HEK293 (cell line): Measurements from ENCODE around the gene SRPK1.

Experiments used
- BCL11B ChIP-seq: fragments of 450-650 bp; formaldehyde crosslinking; IDR thresholded peaks from 2 replicates; pipeline ENCODE4 v1.5.1; 2016; ENCODE audit warnings: low read depth, missing biosample characterization, missing genetic modification characterization
- FEZF1 ChIP-seq: fragments of 450-650 bp; formaldehyde crosslinking; IDR thresholded peaks from 2 replicates; pipeline ENCODE4 v1.5.1; 2016; ENCODE audit warnings: missing biosample characterization, missing genetic modification characterization
- GLIS1 ChIP-seq: fragments of 450-650 bp; formaldehyde crosslinking; IDR thresholded peaks from 2 replicates; pipeline ENCODE4 v1.5.1; 2016; ENCODE audit warnings: missing biosample characterization, missing genetic modification characterization
- MEIS1 ChIP-seq: sonication (generic); formaldehyde crosslinking; IDR thresholded peaks from 2 replicates; pipeline ENCODE4 v1.8.1; 2022; ENCODE audit warnings: missing genetic modification reagents, mild to moderate bottlenecking, borderline replicate concordance
- OSR2 ChIP-seq: fragments of 450-650 bp; formaldehyde crosslinking; IDR thresholded peaks from 2 replicates; pipeline ENCODE4 v1.5.1; 2016; ENCODE audit warnings: missing biosample characterization, missing genetic modification characterization
- RBAK ChIP-seq: fragments of 450-650 bp; formaldehyde crosslinking; IDR thresholded peaks from 2 replicates; pipeline ENCODE4 v1.5.1; 2016; ENCODE audit warnings: missing biosample characterization, missing genetic modification characterization
- SCRT2 ChIP-seq: fragments of 450-650 bp; formaldehyde crosslinking; IDR thresholded peaks from 2 replicates; pipeline ENCODE4 v1.5.1; 2016; ENCODE audit warnings: missing biosample characterization, missing genetic modification characterization
- SETDB1 ChIP-seq: IDR thresholded peaks from one replicate; pipeline ENCODE4 v1.6.1; 2017; ENCODE audit warnings: mild to moderate bottlenecking, low read length, moderate library complexity, mixed read lengths; ENCODE audit not compliant: insufficient read length
- TCF7L2 ChIP-seq: IDR thresholded peaks from 2 replicates; pipeline ENCODE4 v1.6.1; 2011; ENCODE audit warnings: low read depth, mild to moderate bottlenecking, inconsistent platforms, low read length, moderate library complexity, borderline replicate concordance
- ZFP3 ChIP-seq: fragments of 450-650 bp; formaldehyde crosslinking; IDR thresholded peaks from 2 replicates; pipeline ENCODE4 v1.5.1; 2016; ENCODE audit warnings: low read depth, missing biosample characterization, missing genetic modification characterization
- ZFP41 ChIP-seq: fragments of 450-650 bp; formaldehyde crosslinking; IDR thresholded peaks from 2 replicates; pipeline ENCODE4 v1.5.1; 2016; ENCODE audit warnings: missing biosample characterization, missing genetic modification characterization, borderline replicate concordance
- ZNF2 ChIP-seq: fragments of 450-650 bp; formaldehyde crosslinking; IDR thresholded peaks from 2 replicates; pipeline ENCODE4 v1.5.1; 2016; ENCODE audit warnings: missing biosample characterization, missing genetic modification characterization
- ZNF354C ChIP-seq: fragments of 450-650 bp; formaldehyde crosslinking; IDR thresholded peaks from 2 replicates; pipeline ENCODE4 v1.5.1; 2016; ENCODE audit warnings: missing biosample characterization, missing genetic modification characterization, low read depth, borderline replicate concordance
- ZNF433 ChIP-seq: fragments of 450-650 bp; formaldehyde crosslinking; IDR thresholded peaks from 2 replicates; pipeline ENCODE4 v1.5.1; 2016; ENCODE audit warnings: missing biosample characterization, missing genetic modification characterization, low read depth
- ZNF530 ChIP-seq: fragments of 450-650 bp; formaldehyde crosslinking; IDR thresholded peaks from 2 replicates; pipeline ENCODE4 v1.5.1; 2016; ENCODE audit warnings: low read depth, missing biosample characterization, missing genetic modification characterization
- ZNF548 ChIP-seq: fragments of 450-650 bp; formaldehyde crosslinking; IDR thresholded peaks from 2 replicates; pipeline ENCODE4 v1.5.1; 2016; ENCODE audit warnings: missing biosample characterization, missing genetic modification characterization
- ZNF621 ChIP-seq: fragments of 450-650 bp; formaldehyde crosslinking; IDR thresholded peaks from 2 replicates; pipeline ENCODE4 v1.5.1; 2017; ENCODE audit warnings: missing biosample characterization, missing genetic modification characterization
- ZNF777 ChIP-seq: fragments of 450-650 bp; formaldehyde crosslinking; IDR thresholded peaks from 2 replicates; pipeline ENCODE4 v1.5.1; 2017; ENCODE audit warnings: missing biosample characterization, missing genetic modification characterization, borderline replicate concordance
- TF ChIP-seq, protein P1 (sequence below): fragments of 450-650 bp; formaldehyde crosslinking; IDR thresholded peaks from 2 replicates; pipeline ENCODE4 v1.5.1; 2016; ENCODE audit warnings: missing biosample characterization, missing genetic modification characterization, low read depth
- TF ChIP-seq, protein P2 (sequence below): IDR thresholded peaks from 2 replicates; pipeline ENCODE4 v1.6.1; 2011; ENCODE audit warnings: mild to moderate bottlenecking, low read depth, low read length, borderline replicate concordance
- TF ChIP-seq, protein P3 (sequence below): fragments of 450-650 bp; formaldehyde crosslinking; IDR thresholded peaks from 2 replicates; pipeline ENCODE4 v1.5.1; 2016; ENCODE audit warnings: missing biosample characterization, missing genetic modification characterization
- TF ChIP-seq, protein P4 (sequence below): fragments of 450-650 bp; formaldehyde crosslinking; conservative IDR thresholded peaks from 2 replicates; pipeline ENCODE4 v1.5.1; 2016; ENCODE audit warnings: low read depth, missing biosample characterization, missing genetic modification characterization
- TF ChIP-seq, protein P5 (sequence below): fragments of 450-650 bp; formaldehyde crosslinking; IDR thresholded peaks from 2 replicates; pipeline ENCODE4 v1.5.1; 2017; ENCODE audit warnings: missing biosample characterization, mild to moderate bottlenecking, missing genetic modification characterization, moderate library complexity
- TF ChIP-seq, protein P6 (sequence below): fragments of 450-650 bp; formaldehyde crosslinking; IDR thresholded peaks from 2 replicates; pipeline ENCODE4 v1.5.1; 2016; ENCODE audit warnings: missing biosample characterization, missing genetic modification characterization

The SRPK1 gene

DNA sequence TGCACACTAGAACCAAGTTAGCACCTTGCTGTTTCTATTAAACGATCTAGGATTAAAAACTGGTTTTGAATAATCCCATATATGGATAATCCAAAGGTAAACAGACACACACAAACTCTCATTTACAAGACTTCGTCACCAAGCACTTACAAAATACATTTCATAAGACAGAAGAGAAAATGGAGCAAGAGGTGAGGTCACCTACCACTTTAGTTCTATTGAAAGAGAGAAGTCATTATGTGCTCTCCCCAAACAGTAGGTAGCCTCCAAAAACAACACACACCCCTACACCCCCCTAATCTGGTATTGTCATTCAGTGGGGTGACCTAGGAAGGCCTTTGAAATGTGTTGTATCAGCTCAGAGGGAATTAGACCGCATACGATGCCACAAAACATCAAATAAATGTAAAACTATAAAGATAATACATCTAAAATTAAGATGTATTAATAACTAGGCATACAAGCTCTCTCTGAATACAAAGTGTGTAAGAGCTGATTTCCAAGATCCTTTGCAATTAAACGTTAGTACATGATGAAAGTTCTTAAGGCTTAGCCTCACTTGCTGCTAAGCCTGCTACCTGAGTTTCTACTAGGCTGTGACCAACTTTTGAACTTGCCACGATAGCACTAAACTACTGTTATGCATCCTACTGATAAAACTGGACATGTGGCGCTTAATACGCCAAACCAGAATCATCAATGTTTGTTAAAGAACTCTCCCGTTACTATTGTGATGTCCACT is 1.6 kb downstream of the SRPK1 start (continued):
- TF ChIP-seq, protein P1, sequence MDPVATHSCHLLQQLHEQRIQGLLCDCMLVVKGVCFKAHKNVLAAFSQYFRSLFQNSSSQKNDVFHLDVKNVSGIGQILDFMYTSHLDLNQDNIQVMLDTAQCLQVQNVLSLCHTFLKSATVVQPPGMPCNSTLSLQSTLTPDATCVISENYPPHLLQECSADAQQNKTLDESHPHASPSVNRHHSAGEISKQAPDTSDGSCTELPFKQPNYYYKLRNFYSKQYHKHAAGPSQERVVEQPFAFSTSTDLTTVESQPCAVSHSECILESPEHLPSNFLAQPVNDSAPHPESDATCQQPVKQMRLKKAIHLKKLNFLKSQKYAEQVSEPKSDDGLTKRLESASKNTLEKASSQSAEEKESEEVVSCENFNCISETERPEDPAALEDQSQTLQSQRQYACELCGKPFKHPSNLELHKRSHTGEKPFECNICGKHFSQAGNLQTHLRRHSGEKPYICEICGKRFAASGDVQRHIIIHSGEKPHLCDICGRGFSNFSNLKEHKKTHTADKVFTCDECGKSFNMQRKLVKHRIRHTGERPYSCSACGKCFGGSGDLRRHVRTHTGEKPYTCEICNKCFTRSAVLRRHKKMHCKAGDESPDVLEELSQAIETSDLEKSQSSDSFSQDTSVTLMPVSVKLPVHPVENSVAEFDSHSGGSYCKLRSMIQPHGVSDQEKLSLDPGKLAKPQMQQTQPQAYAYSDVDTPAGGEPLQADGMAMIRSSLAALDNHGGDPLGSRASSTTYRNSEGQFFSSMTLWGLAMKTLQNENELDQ: no peak
- TF ChIP-seq RBAK (tag by site-specific recombination): no peak
- no peak for TF ChIP-seq ZNF433 (tag by site-specific recombination)
- TF ChIP-seq, protein P2, sequence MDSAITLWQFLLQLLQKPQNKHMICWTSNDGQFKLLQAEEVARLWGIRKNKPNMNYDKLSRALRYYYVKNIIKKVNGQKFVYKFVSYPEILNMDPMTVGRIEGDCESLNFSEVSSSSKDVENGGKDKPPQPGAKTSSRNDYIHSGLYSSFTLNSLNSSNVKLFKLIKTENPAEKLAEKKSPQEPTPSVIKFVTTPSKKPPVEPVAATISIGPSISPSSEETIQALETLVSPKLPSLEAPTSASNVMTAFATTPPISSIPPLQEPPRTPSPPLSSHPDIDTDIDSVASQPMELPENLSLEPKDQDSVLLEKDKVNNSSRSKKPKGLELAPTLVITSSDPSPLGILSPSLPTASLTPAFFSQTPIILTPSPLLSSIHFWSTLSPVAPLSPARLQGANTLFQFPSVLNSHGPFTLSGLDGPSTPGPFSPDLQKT: no peak
- TF ChIP-seq, protein P3, sequence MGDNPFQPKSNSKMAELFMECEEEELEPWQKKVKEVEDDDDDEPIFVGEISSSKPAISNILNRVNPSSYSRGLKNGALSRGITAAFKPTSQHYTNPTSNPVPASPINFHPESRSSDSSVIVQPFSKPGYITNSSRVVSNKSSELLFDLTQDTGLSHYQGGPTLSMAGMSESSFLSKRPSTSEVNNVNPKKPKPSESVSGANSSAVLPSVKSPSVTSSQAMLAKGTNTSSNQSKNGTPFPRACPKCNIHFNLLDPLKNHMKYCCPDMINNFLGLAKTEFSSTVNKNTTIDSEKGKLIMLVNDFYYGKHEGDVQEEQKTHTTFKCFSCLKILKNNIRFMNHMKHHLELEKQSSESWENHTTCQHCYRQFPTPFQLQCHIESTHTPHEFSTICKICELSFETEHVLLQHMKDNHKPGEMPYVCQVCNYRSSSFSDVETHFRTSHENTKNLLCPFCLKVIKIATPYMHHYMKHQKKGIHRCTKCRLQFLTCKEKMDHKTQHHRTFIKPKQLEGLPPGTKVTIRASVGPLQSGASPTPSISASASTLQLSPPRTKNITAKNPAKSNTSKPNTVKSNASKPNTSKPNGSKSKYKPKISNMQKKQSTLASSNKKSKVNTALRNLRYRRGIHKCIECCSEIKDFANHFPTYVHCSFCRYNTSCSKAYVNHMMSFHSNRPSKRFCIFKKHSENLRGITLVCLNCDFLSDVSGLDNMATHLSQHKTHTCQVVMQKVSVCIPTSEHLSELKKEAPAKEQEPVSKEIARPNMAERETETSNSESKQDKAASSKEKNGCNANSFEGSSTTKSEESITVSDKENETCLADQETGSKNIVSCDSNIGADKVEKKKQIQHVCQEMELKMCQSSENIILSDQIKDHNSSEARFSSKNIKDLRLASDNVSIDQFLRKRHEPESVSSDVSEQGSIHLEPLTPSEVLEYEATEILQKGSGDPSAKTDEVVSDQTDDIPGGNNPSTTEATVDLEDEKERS (tag by site-specific recombination): no peak
- no peak for TF ChIP-seq BCL11B (tag by site-specific recombination)
- TF ChIP-seq ZNF354C (tag by site-specific recombination): no peak
- TF ChIP-seq FEZF1 (tag by site-specific recombination): peak; percentile 65
- TF ChIP-seq, protein P4, sequence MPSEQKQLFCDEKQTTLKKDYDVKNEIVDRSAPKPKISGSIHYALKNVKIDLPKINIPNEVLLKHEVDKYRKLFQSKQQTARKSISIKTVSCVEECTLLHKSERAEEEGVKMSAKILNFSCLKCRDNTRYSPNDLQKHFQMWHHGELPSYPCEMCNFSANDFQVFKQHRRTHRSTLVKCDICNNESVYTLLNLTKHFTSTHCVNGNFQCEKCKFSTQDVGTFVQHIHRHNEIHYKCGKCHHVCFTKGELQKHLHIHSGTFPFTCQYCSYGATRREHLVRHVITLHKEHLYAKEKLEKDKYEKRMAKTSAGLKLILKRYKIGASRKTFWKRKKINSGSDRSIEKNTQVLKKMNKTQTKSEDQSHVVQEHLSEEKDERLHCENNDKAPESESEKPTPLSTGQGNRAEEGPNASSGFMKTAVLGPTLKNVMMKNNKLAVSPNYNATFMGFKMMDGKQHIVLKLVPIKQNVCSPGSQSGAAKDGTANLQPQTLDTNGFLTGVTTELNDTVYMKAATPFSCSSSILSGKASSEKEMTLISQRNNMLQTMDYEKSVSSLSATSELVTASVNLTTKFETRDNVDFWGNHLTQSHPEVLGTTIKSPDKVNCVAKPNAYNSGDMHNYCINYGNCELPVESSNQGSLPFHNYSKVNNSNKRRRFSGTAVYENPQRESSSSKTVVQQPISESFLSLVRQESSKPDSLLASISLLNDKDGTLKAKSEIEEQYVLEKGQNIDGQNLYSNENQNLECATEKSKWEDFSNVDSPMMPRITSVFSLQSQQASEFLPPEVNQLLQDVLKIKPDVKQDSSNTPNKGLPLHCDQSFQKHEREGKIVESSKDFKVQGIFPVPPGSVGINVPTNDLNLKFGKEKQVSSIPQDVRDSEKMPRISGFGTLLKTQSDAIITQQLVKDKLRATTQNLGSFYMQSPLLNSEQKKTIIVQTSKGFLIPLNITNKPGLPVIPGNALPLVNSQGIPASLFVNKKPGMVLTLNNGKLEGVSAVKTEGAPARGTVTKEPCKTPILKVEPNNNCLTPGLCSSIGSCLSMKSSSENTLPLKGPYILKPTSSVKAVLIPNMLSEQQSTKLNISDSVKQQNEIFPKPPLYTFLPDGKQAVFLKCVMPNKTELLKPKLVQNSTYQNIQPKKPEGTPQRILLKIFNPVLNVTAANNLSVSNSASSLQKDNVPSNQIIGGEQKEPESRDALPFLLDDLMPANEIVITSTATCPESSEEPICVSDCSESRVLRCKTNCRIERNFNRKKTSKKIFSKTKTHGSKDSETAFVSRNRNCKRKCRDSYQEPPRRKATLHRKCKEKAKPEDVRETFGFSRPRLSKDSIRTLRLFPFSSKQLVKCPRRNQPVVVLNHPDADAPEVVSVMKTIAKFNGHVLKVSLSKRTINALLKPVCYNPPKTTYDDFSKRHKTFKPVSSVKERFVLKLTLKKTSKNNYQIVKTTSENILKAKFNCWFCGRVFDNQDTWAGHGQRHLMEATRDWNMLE (tag by site-specific recombination): no peak
- TF ChIP-seq SETDB1: no peak
- no peak for TF ChIP-seq ZFP41 (tag by site-specific recombination)
- TF ChIP-seq GLIS1 (tag by site-specific recombination): peak; percentile 32; the same call in 1 of the 2 replicates
- TF ChIP-seq TCF7L2: no peak
- TF ChIP-seq, protein P5, sequence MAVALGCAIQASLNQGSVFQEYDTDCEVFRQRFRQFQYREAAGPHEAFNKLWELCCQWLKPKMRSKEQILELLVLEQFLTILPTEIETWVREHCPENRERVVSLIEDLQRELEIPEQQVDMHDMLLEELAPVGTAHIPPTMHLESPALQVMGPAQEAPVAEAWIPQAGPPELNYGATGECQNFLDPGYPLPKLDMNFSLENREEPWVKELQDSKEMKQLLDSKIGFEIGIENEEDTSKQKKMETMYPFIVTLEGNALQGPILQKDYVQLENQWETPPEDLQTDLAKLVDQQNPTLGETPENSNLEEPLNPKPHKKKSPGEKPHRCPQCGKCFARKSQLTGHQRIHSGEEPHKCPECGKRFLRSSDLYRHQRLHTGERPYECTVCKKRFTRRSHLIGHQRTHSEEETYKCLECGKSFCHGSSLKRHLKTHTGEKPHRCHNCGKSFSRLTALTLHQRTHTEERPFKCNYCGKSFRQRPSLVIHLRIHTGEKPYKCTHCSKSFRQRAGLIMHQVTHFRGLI (tag by site-specific recombination): no peak
- TF ChIP-seq, protein P6, sequence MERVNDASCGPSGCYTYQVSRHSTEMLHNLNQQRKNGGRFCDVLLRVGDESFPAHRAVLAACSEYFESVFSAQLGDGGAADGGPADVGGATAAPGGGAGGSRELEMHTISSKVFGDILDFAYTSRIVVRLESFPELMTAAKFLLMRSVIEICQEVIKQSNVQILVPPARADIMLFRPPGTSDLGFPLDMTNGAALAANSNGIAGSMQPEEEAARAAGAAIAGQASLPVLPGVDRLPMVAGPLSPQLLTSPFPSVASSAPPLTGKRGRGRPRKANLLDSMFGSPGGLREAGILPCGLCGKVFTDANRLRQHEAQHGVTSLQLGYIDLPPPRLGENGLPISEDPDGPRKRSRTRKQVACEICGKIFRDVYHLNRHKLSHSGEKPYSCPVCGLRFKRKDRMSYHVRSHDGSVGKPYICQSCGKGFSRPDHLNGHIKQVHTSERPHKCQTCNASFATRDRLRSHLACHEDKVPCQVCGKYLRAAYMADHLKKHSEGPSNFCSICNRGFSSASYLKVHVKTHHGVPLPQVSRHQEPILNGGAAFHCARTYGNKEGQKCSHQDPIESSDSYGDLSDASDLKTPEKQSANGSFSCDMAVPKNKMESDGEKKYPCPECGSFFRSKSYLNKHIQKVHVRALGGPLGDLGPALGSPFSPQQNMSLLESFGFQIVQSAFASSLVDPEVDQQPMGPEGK (tag by site-specific recombination): peak; percentile 83
- no peak for TF ChIP-seq ZNF530 (tag by site-specific recombination)
- TF ChIP-seq ZNF777 (tag by site-specific recombination): no peak
- TF ChIP-seq ZFP3 (tag by site-specific recombination): no peak
- no peak for TF ChIP-seq SCRT2
- no peak for TF ChIP-seq ZNF621 (tag by site-specific recombination)
- TF ChIP-seq OSR2 (tag by site-specific recombination): peak; percentile 84
- TF ChIP-seq MEIS1 (CRISPR knock-in tag): no peak
- TF ChIP-seq ZNF548 (tag by site-specific recombination): no peak
- TF ChIP-seq ZNF2 (tag by site-specific recombination): no peak
